HepG2 (cell line): ENCODE results near the gene ATP6V0D1. TPM values are rescaled to one million over a fixed set of nuclear protein-coding genes. Genes with fewer than 3 reads are reported as not detected.
A peak's percentile ranks its signal among the peaks of the same experiment; 100 is the strongest.

Experiments used
- ADNP ChIP-seq: sonication (generic); formaldehyde crosslinking; IDR thresholded peaks from 2 replicates; pipeline ENCODE4 v1.4.0; 2020; ENCODE audit warnings: missing genetic modification reagents
- ATF1 ChIP-seq: IDR thresholded peaks from 2 replicates; pipeline ENCODE4 v1.6.1; 2016; ENCODE audit warnings: mild to moderate bottlenecking, control low read depth
- GMEB1 ChIP-seq: sonication (generic); formaldehyde crosslinking; IDR thresholded peaks from 2 replicates; pipeline ENCODE4 v1.5.1; 2020; ENCODE audit warnings: missing genetic modification reagents, mild to moderate bottlenecking, borderline replicate concordance
- HDAC2 ChIP-seq: sonication (generic); formaldehyde crosslinking; IDR thresholded peaks from 2 replicates; pipeline ENCODE4 v1.4.0; 2020; ENCODE audit warnings: missing genetic modification reagents
- HNRNPK ChIP-seq: fragments of 200-400 bp; formaldehyde crosslinking; IDR thresholded peaks from 2 replicates; pipeline ENCODE4 v1.6.1; 2018; ENCODE audit warnings: low read length, low read depth, moderate library complexity, mild to moderate bottlenecking; ENCODE audit not compliant: poor library complexity, severe bottlenecking
- KDM1A ChIP-seq: IDR thresholded peaks from 2 replicates; pipeline ENCODE4 v1.6.1; 2016; ENCODE audit warnings: missing compliant biosample characterization
- NR3C1 ChIP-seq: sonication (generic); formaldehyde crosslinking; IDR thresholded peaks from 2 replicates; pipeline ENCODE4 v1.4.0; 2020; ENCODE audit warnings: missing genetic modification reagents
- PRPF4 ChIP-seq: fragments of 200-400 bp; formaldehyde crosslinking; IDR thresholded peaks from 2 replicates; pipeline ENCODE4 v1.6.1; 2016; ENCODE audit warnings: low read length, low read depth; ENCODE audit not compliant: poor library complexity, severe bottlenecking
- RARA ChIP-seq: IDR thresholded peaks from 2 replicates; pipeline ENCODE4 v1.6.1; 2016; ENCODE audit warnings: missing genetic modification reagents, missing compliant biosample characterization
- REST ChIP-seq, 2 experiments: IDR thresholded peaks; 2 replicates each; pipeline ENCODE4 v1.6.1; 2011 to 2012; ENCODE audit warnings: low read length in 2 of 2, borderline replicate concordance in 1 of 2, low read depth in 1 of 2, mild to moderate bottlenecking in 1 of 2, moderate library complexity in 1 of 2
- SETDB1 ChIP-seq: sonication (generic); formaldehyde crosslinking; IDR thresholded peaks from 2 replicates; pipeline ENCODE4 v1.5.1; 2020; ENCODE audit warnings: missing genetic modification reagents, mild to moderate bottlenecking, borderline replicate concordance
- SIX1 ChIP-seq: sonication (generic); formaldehyde crosslinking; IDR thresholded peaks from 2 replicates; pipeline ENCODE4 v1.4.0; 2020; ENCODE audit warnings: missing genetic modification reagents, borderline replicate concordance
- SNAPC5 ChIP-seq: sonication (generic); formaldehyde crosslinking; IDR thresholded peaks from 2 replicates; pipeline ENCODE4 v1.8.1; 2023; ENCODE audit warnings: mild to moderate bottlenecking, missing genetic modification reagents, borderline replicate concordance
- YEATS2 ChIP-seq: sonication (generic); formaldehyde crosslinking; IDR thresholded peaks from 2 replicates; pipeline ENCODE4 v1.4.0; 2020; ENCODE audit warnings: missing genetic modification reagents, borderline replicate concordance
- ZNF20 ChIP-seq: sonication (generic); formaldehyde crosslinking; IDR thresholded peaks from 2 replicates; pipeline ENCODE4 v1.4.0; 2020; ENCODE audit warnings: mild to moderate bottlenecking, moderate library complexity, missing genetic modification reagents
- ZNF350 ChIP-seq: sonication (generic); formaldehyde crosslinking; IDR thresholded peaks from 2 replicates; pipeline ENCODE4 v1.4.0; 2020; ENCODE audit warnings: mild to moderate bottlenecking, low read depth, missing genetic modification reagents, borderline replicate concordance
- ZNF761 ChIP-seq: sonication (generic); formaldehyde crosslinking; conservative IDR thresholded peaks from 2 replicates; pipeline ENCODE4 v1.4.0; 2020; ENCODE audit warnings: mild to moderate bottlenecking, missing genetic modification reagents
- polyA plus RNA-seq, 8 experiments: library from polyadenylated mRNA; depleted of rRNA in 3 of 8; stranded (reverse) in 7 of 8; unstranded in 1 of 8; fragments of >200 nt; fragmentation: Illumina TruSeq in 4 of 8; extraction: Trizol in 4 of 8; gene quantifications; 2 replicates each; pipeline versions ENCODE4 v1.2.1 to v1.2.3, GENCODE V29; 2011 to 2016; ENCODE audit warnings: low read depth in 4 of 8, missing spikeins in 1 of 8, mixed read lengths in 1 of 8; ENCODE audit not compliant: insufficient read depth in 1 of 8
- total RNA-seq, 5 experiments: library from RNA; depleted of rRNA; stranded (reverse); fragments of >200 nt; fragmentation: Illumina TruSeq; extraction: Trizol; gene quantifications; 2 replicates each; pipeline ENCODE4 v1.2.3, GENCODE V29; 2016; ENCODE audit warnings: low read depth in 1 of 5
- TF ChIP-seq, protein P1 (sequence below): sonication (generic); formaldehyde crosslinking; IDR thresholded peaks from 2 replicates; pipeline ENCODE4 v1.4.0; 2020; ENCODE audit warnings: missing genetic modification reagents
- TF ChIP-seq, protein P2 (sequence below): sonication (generic); formaldehyde crosslinking; IDR thresholded peaks from 2 replicates; pipeline ENCODE4 v1.9.0; 2021; ENCODE audit warnings: missing genetic modification reagents, borderline replicate concordance

Gene ATP6V0D1
- total and polyA plus RNA-seq, 2 of the 13 experiments (the other 11 are each of a cell fraction or from before 2014, with no cell fraction given) = 51.1 to 61.3 TPM

GRCh38 chr16:67445913-67446907, 34.7 kb downstream of the ATP6V0D1 start (continued):
- TF ChIP-seq ZNF350 (CRISPR knock-in tag) (peak; percentile 65), ZNF20 (CRISPR knock-in tag) (no peak), NR3C1 (CRISPR knock-in tag) (no peak), GMEB1 (no peak; the same call in 1 of the 2 replicates), ADNP (no peak), SIX1 (0 out of 2 replicates have a peak, but pooled peaks have one; percentile 26), SNAPC5 (CRISPR knock-in tag) (no peak), HNRNPK (no peak), ZNF761 (CRISPR knock-in tag) (no peak), RARA (CRISPR knock-in tag) (peak; percentile 83), SETDB1 (no peak), KDM1A (peak; percentile 27; the same call in 1 of the 2 replicates), PRPF4 (no peak), REST (IDR thresholded peaks at IDR 0.05; ENCODE audit: borderline replicate concordance in 1 of 2, low read depth in 1 of 2, low read length in 2 of 2) (0 out of 4 replicates have a peak, but pooled peaks of 1 of the 2 experiments have one; percentile 29), YEATS2 (CRISPR knock-in tag) (no peak), ATF1 (CRISPR knock-in tag) (no peak), HDAC2 (CRISPR knock-in tag) (peak; percentile 82)
- TF ChIP-seq, protein P1, sequence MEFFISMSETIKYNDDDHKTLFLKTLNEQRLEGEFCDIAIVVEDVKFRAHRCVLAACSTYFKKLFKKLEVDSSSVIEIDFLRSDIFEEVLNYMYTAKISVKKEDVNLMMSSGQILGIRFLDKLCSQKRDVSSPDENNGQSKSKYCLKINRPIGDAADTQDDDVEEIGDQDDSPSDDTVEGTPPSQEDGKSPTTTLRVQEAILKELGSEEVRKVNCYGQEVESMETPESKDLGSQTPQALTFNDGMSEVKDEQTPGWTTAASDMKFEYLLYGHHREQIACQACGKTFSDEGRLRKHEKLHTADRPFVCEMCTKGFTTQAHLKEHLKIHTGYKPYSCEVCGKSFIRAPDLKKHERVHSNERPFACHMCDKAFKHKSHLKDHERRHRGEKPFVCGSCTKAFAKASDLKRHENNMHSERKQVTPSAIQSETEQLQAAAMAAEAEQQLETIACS (CRISPR knock-in tag) = no peak
- TF ChIP-seq, protein P2, sequence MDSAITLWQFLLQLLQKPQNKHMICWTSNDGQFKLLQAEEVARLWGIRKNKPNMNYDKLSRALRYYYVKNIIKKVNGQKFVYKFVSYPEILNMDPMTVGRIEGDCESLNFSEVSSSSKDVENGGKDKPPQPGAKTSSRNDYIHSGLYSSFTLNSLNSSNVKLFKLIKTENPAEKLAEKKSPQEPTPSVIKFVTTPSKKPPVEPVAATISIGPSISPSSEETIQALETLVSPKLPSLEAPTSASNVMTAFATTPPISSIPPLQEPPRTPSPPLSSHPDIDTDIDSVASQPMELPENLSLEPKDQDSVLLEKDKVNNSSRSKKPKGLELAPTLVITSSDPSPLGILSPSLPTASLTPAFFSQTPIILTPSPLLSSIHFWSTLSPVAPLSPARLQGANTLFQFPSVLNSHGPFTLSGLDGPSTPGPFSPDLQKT (CRISPR knock-in tag) = no peak
